ENCODE measurements around the gene PTPRQ.

DNA sequence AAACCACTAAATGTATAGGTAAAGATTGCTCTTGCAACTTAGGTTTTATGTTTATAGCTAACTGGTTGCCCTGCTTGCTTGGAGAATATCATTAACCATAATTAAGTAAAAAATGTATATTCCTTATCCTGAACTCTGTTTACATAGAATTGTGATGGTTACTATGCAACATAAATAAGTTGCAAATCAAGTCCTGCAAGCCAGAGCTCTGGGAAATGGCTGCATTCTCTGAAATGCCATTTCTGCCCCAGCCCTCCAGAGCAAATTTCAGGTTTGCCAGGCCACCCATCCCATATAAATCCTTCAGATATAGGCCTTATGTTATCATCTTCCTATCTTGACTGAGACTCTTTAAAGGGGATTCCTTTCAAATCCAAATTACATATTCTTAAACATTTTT, 145.0 kb downstream of the PTPRQ start:
- TF ChIP-seq, protein P1, sequence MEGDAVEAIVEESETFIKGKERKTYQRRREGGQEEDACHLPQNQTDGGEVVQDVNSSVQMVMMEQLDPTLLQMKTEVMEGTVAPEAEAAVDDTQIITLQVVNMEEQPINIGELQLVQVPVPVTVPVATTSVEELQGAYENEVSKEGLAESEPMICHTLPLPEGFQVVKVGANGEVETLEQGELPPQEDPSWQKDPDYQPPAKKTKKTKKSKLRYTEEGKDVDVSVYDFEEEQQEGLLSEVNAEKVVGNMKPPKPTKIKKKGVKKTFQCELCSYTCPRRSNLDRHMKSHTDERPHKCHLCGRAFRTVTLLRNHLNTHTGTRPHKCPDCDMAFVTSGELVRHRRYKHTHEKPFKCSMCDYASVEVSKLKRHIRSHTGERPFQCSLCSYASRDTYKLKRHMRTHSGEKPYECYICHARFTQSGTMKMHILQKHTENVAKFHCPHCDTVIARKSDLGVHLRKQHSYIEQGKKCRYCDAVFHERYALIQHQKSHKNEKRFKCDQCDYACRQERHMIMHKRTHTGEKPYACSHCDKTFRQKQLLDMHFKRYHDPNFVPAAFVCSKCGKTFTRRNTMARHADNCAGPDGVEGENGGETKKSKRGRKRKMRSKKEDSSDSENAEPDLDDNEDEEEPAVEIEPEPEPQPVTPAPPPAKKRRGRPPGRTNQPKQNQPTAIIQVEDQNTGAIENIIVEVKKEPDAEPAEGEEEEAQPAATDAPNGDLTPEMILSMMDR (IDR thresholded peaks at IDR 0.05; ENCODE audit: low read depth, low read length), result no peak
- TF ChIP-seq, protein P2, sequence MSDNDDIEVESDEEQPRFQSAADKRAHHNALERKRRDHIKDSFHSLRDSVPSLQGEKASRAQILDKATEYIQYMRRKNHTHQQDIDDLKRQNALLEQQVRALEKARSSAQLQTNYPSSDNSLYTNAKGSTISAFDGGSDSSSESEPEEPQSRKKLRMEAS (IDR thresholded peaks at IDR 0.05; ENCODE audit: low read depth, low read length), result no peak
